Stimulated activated CD4-positive, alpha-beta T cell treated with anti-CD3 and anti-CD28 coated beads, Interleukin-1b, Interleukin-23, amount 100 ng/mL, for 48 hours (primary cell): ENCODE results near the gene EDARADD.

Experiments used
- DNase-seq: peaks from one replicate; pipeline ENCODE4 v3.0.0-alpha.2; 2020

Gene EDARADD

DNA sequence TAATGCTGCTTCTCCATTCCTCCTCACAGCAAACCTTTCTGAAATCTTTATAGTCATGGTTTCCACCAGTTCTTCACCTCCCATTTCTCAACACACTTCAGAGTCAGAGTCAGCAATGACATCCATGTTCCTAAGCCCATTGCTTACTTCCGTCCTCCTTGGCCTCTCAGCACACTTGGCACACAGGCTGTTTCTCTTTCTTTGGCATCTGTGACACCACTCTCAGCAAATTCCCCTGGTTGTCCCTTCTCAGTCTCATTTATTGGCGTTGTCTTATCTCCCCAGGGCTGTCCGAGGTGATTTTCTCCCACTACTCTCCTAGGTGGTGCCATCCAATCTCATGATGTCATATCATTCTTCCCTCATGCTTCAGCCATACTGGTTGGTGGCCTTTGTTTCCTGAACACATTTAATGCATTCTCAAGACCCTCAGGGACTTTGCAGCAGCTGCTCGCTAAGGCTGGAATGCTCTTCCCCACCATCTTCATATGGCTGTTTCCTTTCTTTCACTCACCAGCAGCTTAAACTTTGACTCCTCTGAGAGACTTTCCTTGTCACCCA lies 126.4 kb downstream of the EDARADD start:
- no peak for DNase-seq

DNA sequence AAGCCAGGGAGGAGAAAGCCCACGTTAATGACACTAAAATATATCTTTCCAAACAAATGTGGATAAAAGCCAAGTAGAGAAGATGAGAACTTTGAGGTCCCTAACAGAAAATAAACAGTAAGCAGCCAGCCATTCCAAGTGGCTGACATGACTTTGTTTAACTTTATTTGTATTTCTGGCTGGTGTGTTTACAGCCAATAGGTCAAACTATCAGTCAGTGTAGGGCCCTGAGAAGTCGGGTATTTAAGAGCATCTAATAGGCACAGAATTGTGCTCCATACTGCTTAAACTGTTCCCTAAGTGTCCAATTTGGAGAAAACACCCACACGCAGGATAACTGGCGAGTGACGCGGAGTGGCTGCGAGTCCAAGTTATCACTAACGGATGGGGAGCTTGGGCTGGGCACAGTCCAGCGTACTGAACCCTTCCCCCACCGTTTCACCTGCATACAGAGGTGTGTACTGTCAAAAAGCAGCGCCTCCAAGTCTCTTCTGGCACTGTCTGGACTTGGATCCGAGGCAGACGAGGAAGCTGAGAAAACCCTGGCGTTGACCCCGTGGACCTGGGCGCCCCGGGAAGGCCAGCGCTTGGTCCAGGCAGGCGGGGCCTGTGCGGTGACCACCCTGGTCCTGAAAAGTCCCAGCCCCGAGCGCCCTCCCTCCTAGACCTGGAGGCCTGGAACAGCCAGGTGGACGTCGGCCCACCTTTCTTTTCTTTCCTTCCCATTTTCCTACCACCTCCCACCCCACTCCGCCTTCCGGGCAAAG lies 129.0 kb downstream of the EDARADD start:
- DNase-seq, result no peak

DNA sequence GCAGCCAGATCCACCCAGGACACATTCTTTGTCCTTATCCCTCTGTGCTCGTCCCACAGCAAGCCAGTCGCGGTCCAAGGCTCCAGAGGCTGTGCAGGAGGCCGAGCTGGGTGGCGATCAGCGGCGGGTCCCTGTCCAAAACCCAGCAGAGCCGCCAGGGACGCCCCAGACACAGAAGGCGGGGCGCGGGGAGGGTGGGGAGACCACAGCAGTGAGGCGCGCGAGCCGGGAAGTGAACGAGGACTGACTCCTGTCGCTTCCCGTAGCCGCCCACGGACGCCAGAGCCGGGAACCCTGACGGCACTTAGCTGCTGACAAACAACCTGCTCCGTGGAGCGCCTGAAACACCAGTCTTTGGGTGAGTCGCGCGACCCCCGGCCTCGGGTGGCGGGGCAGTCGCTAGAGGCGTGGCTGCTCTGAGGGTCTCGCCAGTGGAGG lies 129.6 kb downstream of the EDARADD start, which contains the start of gene LGALS8:
Gene LGALS8 (plus strand): TSS at position 279 of the 438 bp plus-strand sequence. CDS start 2,089 bp downstream, outside the sequence.
- peak; percentile 91 for DNase-seq

DNA sequence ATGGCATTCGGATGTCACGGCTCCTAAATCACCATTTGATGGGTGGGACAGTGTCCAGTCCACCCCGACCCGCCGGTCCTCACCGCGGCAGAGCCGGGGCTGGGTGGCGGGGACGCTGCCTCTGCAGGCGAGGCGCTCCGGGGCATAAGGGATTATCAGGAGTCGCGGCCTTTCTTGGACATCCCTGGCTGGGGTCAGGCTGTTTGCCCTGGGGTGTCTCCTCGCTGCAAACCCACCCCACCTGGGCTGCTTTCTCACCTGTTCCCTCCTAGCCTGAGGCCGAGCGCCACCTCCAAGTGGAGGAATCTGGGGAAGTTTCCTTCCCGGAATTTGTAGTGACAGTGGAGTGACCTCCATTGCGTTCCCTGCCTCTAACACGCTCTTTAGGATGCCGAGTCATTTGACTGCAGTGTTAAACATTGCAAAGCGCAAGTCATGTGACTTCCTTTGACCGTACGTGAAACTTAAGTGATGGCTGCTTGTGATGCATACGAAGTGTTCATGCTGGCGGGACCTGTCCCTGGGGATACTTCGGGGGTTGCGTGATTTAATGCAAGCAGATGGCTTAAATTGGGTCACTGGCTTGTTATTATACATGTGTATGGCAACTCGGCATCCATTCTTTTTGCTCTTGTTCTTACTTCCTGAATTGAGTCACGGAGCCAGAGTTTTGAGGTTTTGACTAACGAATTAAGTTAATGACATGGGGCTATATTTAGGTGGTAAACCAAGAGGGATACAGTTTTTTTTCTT lies 130.2 kb downstream of the EDARADD start:
- peak; percentile 64 for DNase-seq

DNA sequence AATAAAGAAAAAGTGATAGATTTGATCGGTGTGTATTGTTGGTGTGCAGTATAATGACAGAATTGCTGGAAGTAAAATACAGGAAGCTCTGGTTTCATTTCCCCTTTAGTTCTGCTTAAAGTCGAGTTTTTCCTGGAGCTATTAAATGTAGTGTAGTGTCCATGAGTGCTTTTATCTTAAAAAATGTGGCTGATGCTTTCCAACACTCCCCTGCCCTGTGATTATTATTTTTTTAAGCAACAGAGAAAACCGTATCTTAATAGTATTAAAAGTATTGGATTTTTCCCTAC lies 130.8 kb downstream of the EDARADD start:
- no peak for DNase-seq

DNA sequence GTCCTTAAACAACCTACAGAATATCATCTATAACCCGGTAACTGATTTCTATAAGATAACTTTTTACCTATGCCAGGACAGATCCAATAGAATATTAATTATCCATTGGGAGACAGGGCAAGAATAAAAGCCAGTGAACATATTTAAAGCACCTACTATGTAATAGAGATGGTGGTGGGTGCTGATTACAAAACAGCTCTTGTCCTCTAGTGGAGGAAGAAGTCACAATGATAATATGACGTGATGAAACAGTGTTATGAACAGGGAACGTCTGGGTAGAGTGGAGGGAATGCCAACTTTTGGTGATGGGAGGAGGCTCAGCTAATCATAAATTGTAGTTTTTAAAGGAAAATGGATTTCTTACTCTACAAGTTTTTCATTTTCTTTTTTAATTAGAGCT lies 132.0 kb downstream of the EDARADD start:
- DNase-seq, result no peak

DNA sequence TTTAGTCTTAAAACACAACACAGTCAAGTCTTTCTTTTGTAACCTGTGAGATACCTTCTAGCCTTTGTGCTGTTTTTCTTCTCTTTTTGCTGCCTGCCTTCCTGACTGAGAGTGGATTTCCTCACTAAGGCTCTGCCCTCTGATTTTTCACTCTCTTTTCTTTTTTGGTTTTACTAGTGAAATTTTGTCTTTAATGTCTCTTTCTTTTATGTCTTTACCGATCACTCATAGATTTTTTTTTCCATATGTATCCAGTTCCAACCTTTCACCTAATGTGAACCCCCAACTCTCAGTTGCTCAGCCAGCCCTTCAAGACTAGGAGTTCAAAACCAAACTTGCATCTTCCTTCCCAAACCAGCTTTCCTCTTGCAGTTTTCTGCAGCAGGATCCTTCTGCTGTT lies 136.2 kb downstream of the EDARADD start:
- DNase-seq, result no peak

DNA sequence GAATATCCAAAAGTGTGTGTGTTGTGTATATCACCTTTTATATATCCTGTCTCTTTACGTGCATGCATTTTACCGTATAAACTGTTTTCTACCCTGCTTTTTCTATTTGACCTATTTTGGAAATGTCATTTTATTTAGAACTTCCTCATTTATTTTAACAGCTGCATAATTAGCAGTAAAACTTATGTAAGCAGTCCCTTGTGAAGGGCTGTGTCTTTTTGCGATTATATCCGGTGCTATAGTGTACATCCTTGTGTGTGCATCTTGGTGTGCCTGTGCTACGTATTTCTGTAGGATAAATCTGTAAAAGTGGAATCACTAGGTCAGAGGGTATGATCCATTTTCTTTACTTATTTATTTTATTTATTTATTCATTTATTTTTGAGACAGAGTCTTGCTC lies 136.9 kb downstream of the EDARADD start:
- no peak for DNase-seq

DNA sequence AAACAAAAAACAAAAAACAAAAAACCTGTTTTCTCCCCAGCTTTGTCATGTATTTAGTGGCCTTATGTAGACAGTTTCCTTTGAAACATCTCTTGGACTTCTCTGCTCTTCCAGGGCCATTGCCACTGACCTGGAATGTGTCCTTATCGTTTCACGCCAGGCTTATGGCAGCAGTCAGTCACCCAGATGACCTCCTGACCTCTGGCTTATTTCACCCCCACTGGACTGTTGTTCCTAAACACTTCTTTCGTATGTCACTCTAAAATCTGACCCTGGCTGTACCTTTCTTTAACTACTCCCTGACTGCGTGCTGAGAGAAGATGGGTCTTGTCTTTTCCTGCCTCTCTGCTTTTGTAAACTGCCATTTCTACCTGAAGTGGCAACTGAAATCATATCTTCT lies 138.8 kb downstream of the EDARADD start:
- no peak for DNase-seq

DNA sequence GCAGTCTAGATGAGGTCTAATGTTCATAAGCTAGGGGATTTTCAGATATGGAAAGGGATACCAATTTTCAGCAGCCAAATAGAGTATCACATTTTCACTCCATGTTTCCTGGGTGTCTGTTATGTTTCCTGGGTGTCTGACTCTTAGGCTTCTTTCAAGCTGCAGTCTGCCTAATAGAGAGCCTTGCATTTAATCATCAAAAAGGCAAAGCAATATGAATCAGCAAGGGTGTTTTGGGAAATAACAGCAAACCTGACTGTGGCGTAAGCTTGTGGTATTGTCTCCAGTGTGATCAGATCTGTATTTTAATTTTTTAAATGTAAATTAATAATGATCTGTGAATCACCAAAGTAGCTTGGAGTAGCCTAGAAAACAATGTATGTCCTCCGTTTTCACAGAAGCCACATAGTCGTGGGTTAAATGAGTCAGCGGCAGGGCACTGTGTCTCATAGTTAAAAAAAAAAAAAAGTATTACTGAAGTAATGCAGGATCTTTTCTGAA lies 140.1 kb downstream of the EDARADD start:
- peak; percentile 62 for DNase-seq
